SU-DHL-6 (cell line): ENCODE results near the gene USP47.

ENCODE experiments used
- H2AFZ ChIP-seq: fragments of 200-600 bp; sonication (generic); 2 replicates; pipeline ENCODE4 v1.6.1; 2014; ENCODE audit warnings: low read depth, mild to moderate bottlenecking, moderate library complexity, mixed read lengths, antibody characterized with exemption, low read length; ENCODE audit not compliant: severe bottlenecking
- H3F3A ChIP-seq: fragments of 200-600 bp; shearing (Covaris generic); 2 replicates; pipeline ENCODE4 v1.6.0; 2016; ENCODE audit warnings: antibody characterized with exemption, mild to moderate bottlenecking; ENCODE audit not compliant: insufficient read depth
- H3K27ac ChIP-seq: fragments of 200-600 bp; sonication (generic); 2 replicates; pipeline ENCODE4 v1.5.1; 2016; ENCODE audit warnings: low read depth, mild to moderate bottlenecking, low read length, moderate library complexity, mixed read lengths
- H3K27me3 ChIP-seq: fragments of 200-600 bp; sonication (generic), shearing (Covaris generic); 2 replicates; pipeline ENCODE4 v1.6.0; 2014; ENCODE audit warnings: mild to moderate bottlenecking, low read length
- H3K36me3 ChIP-seq: fragments of 200-600 bp; sonication (generic); 2 replicates; pipeline ENCODE4 v1.6.1; 2014; ENCODE audit warnings: mild to moderate bottlenecking, low read length, mixed read lengths
- H3K4me2 ChIP-seq: fragments of 300-600, 200-600 bp; shearing (Covaris generic), sonication (generic); 2 replicates; pipeline ENCODE4 v1.6.0; 2014; ENCODE audit warnings: low read length, low read depth, mild to moderate bottlenecking; ENCODE audit not compliant: poor library complexity, severe bottlenecking
- H3K4me3 ChIP-seq: fragments of 200-600 bp; sonication (generic); 2 replicates; pipeline ENCODE4 v1.5.1; 2014; ENCODE audit warnings: antibody characterized with exemption, low read length, mild to moderate bottlenecking, mixed read lengths; ENCODE audit not compliant: insufficient read depth, poor library complexity, severe bottlenecking
- H3K79me2 ChIP-seq: fragments of 200-600 bp; sonication (generic); 2 replicates; pipeline ENCODE4 v1.6.1; 2014; ENCODE audit warnings: mild to moderate bottlenecking, low read length, moderate library complexity; ENCODE audit not compliant: insufficient read depth
- H3K9ac ChIP-seq: fragments of 200-600 bp; sonication (generic); 2 replicates; pipeline ENCODE4 v1.7.0; 2014; ENCODE audit warnings: mild to moderate bottlenecking, low read length
- H3K9me2 ChIP-seq: fragments of 200-600 bp; sonication (generic); replicated peaks from 2 replicates; pipeline ENCODE4 v1.6.1; 2014; ENCODE audit warnings: low read length; ENCODE audit not compliant: insufficient read depth
- H3K9me3 ChIP-seq: fragments of 200-600 bp; sonication (generic); 2 replicates; pipeline ENCODE4 v1.6.1; 2014; ENCODE audit warnings: low read length, mixed read lengths; ENCODE audit not compliant: insufficient read depth
- H4K20me1 ChIP-seq: fragments of 200-600 bp; sonication (generic); 2 replicates; pipeline ENCODE4 v1.6.1; 2014; ENCODE audit warnings: low read depth, mild to moderate bottlenecking, antibody characterized with exemption, low read length, moderate library complexity, mixed read lengths
- EZH2phosphoT487 ChIP-seq: fragments of 200-600 bp; sonication (generic), shearing (Covaris generic); conservative IDR thresholded peaks from 2 replicates; pipeline ENCODE4 v1.6.1; 2018; ENCODE audit warnings: mild to moderate bottlenecking, antibody characterized with exemption, low read length, moderate library complexity, mixed read lengths
- TF ChIP-seq, protein P1 (sequence below): fragments of 200-600 bp; sonication (generic); IDR thresholded peaks from one replicate; pipeline ENCODE4 v1.5.1; 2017; ENCODE audit warnings: antibody characterized with exemption, mild to moderate bottlenecking, low read length, moderate library complexity; ENCODE audit not compliant: insufficient read depth, poor library complexity, severe bottlenecking

The USP47 gene

DNA sequence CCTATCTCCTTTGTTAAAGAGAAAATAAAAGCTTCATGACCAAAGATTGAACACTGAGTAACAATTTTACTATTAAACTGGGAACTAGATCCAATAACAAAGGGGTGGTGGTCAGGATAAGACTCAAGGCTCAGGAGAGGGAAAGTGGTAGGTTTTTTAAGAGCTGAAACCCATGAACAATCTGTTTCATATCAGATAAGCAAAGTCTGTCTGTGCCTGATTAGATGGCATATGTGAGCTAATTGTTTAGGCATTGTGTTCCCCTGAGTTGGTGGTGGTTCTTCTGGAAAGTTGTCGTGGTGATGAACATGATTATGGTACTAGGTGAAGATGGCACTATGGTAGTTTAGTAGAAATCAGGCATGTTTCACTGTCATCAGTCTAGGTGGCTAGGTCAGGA lies 24.4 kb downstream of the USP47 start:
- Histone ChIP-seq H3K27ac (no peak overlapping the region), H3K4me3 (no peak overlapping the region), H3K9ac (no peak overlapping the region), H3K27me3 (no peaks in the 10 kb centered on the region), H2AFZ (no peak overlapping the region), H3K4me2 (no peak overlapping the region), H3K79me2 (peaks cover 72% of the 10 kb centered on the region), H3F3A (no peaks in the 10 kb centered on the region; the same call in 1 of the 2 replicates), H4K20me1 (peaks cover 77% of the 10 kb centered on the region), H3K9me2 (no peaks in the 10 kb centered on the region), H3K9me3 (no peaks in the 10 kb centered on the region), H3K36me3 (peaks cover 4% of the 10 kb centered on the region; the same call in 1 of the 2 replicates)
- TF ChIP-seq EZH2phosphoT487 = no peak
- TF ChIP-seq, protein P1, sequence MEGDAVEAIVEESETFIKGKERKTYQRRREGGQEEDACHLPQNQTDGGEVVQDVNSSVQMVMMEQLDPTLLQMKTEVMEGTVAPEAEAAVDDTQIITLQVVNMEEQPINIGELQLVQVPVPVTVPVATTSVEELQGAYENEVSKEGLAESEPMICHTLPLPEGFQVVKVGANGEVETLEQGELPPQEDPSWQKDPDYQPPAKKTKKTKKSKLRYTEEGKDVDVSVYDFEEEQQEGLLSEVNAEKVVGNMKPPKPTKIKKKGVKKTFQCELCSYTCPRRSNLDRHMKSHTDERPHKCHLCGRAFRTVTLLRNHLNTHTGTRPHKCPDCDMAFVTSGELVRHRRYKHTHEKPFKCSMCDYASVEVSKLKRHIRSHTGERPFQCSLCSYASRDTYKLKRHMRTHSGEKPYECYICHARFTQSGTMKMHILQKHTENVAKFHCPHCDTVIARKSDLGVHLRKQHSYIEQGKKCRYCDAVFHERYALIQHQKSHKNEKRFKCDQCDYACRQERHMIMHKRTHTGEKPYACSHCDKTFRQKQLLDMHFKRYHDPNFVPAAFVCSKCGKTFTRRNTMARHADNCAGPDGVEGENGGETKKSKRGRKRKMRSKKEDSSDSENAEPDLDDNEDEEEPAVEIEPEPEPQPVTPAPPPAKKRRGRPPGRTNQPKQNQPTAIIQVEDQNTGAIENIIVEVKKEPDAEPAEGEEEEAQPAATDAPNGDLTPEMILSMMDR = no peak

DNA sequence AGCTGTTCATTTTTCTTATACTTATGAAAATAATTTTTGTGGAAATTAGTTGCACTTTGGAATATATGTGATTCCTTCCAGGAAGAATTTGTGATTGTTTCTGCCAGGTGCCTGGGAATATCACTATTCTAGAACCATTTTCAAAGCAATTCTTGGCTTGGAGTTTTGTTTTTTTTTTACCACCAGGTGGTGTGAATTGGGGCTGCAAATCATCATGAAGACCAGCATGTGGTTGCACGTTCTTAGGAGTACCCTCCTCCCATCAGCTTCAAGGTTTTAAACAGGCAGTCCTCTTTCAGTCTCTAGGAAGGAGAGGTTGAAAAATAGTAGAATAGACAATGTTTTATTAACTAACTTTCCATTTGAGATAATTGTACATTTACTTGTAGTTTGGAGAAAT lies 25.9 kb downstream of the USP47 start:
- no peak overlapping the region for H3K27ac ChIP-seq
- H2AFZ ChIP-seq = no peak overlapping the region
- H3K79me2 ChIP-seq = peaks cover 68% of the 10 kb centered on the region
- H3K4me2 ChIP-seq = no peak overlapping the region
- H3K4me3 ChIP-seq = no peak overlapping the region
- H3K36me3 ChIP-seq = peaks cover 4% of the 10 kb centered on the region; the same call in 1 of the 2 replicates
- no peaks in the 10 kb centered on the region for H3K27me3 ChIP-seq
- H3F3A ChIP-seq = no peaks in the 10 kb centered on the region
- no peaks in the 10 kb centered on the region for H3K9me3 ChIP-seq
- no peaks in the 10 kb centered on the region for H3K9me2 ChIP-seq
- TF ChIP-seq, protein P1 = no peak
- TF ChIP-seq EZH2phosphoT487 = no peak
- H4K20me1 ChIP-seq = peaks cover 74% of the 10 kb centered on the region
- H3K9ac ChIP-seq = no peak overlapping the region

DNA sequence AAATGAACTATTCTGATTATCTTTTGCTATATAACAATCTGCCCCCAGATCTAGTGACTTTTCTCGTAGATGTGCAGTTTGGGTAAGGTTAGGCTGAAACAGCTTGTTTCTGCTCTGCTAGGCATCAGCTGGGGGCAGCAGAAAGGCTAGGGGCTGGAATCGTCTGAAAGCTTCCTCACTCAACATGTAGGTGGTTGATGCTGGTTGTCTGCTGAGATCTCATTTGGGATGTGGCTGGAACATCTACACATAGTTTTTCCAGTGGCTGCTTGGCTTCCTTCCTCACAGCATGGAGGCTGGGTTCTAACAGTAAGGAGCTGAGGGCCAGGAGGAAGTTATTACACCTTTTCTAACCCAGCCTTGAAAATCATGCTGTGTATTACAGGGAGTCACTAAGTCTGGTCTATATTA lies 30.2 kb downstream of the USP47 start:
- Histone ChIP-seq H3K36me3 (peaks cover 4% of the 10 kb centered on the region; the same call in 1 of the 2 replicates), H3K9me3 (no peaks in the 10 kb centered on the region), H3K27ac (no peak overlapping the region), H4K20me1 (peaks cover 50% of the 10 kb centered on the region), H3K79me2 (peaks cover 51% of the 10 kb centered on the region), H2AFZ (no peak overlapping the region), H3K4me2 (no peak overlapping the region), H3K27me3 (no peaks in the 10 kb centered on the region), H3F3A (no peaks in the 10 kb centered on the region), H3K9ac (no peak overlapping the region), H3K4me3 (no peak overlapping the region), H3K9me2 (no peaks in the 10 kb centered on the region)
- TF ChIP-seq EZH2phosphoT487 = no peak
- TF ChIP-seq, protein P1 = no peak

DNA sequence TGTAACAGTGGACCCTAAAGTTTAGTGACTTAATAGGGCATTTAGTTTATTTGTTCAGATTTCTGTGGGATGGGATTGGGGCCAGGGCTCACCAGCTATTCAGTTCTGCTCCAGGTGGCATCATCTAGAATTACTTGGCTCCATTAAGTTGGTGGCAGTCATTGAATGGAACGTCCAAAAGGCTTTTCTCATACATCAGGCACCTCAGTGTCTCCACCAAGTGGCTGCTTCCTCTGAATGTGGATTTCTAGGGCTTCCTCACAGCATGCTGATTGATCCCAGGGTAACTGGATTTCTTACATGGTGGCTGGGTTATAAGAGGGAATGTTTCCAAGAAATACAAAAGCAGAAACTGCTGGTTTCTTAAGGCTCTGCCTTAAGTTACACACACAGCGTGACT lies 34.7 kb downstream of the USP47 start:
- H3K9me2 ChIP-seq = no peaks in the 10 kb centered on the region
- no peak overlapping the region for H3K4me2 ChIP-seq
- peaks cover 10% of the 10 kb centered on the region for H4K20me1 ChIP-seq
- no peaks in the 10 kb centered on the region for H3F3A ChIP-seq
- H3K4me3 ChIP-seq = no peak overlapping the region
- no peak overlapping the region for H2AFZ ChIP-seq
- H3K36me3 ChIP-seq = no peaks in the 10 kb centered on the region
- H3K79me2 ChIP-seq = peaks cover 22% of the 10 kb centered on the region
- TF ChIP-seq, protein P1 = no peak
- no peaks in the 10 kb centered on the region for H3K27me3 ChIP-seq
- H3K9me3 ChIP-seq = no peaks in the 10 kb centered on the region
- H3K27ac ChIP-seq = no peak overlapping the region
- no peak overlapping the region for H3K9ac ChIP-seq
